HG02588 (cell line): ENCODE results near the gene DNAH9.
"Not testable (repeated sequence)": the region's sequence is repeated elsewhere in the genome, so short reads cannot be mapped to it uniquely, and the experiment has no call there.

ENCODE experiments used
- ATAC-seq: cut with Tn5 transposase; IDR thresholded peaks from one replicate; pipeline ENCODE4 v1.9.1; 2021; ENCODE audit warnings: mild to moderate bottlenecking, moderate library complexity; ENCODE audit not compliant: unreplicated experiment

DNAH9 gene

DNA sequence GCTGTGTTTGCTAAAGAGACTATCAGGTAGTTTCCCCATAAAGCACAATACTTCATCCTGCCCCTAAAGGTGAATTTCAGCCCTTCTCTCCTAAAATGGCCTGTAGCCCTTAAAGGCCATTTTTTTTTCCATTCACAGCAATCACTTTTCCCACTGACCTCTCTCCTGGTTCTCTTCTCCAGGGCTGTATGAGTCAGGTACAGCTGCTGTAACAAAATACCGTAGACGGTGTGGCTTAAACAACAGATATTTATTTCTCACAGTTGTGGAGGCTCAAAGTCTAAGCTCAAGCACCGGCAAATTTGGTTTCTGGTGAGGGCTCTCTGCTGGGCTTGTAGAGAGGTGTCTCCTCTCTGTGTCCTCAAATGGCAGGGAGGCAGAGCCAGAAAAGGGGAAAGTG is 354.3 kb downstream of the DNAH9 start:
- no peak for ATAC-seq

DNA sequence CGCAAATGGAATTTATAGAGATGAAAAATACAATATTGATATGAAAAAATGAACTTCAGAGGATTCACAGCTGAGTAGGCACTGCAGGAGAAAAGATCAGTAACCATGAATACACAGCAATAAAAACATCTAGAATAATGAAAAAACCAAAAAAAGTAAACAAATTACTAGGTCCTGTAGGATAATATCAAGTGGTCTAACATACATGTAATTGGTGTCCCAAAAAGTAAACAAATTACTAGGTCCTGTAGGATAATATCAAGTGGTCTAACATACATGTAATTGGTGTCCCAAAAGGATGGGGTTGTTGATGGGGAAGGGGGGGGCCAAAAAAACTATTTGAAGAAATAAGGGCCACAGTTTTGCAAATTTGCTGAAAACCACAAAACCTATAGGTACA is 355.7 kb downstream of the DNAH9 start:
- ATAC-seq, result no peak

DNA sequence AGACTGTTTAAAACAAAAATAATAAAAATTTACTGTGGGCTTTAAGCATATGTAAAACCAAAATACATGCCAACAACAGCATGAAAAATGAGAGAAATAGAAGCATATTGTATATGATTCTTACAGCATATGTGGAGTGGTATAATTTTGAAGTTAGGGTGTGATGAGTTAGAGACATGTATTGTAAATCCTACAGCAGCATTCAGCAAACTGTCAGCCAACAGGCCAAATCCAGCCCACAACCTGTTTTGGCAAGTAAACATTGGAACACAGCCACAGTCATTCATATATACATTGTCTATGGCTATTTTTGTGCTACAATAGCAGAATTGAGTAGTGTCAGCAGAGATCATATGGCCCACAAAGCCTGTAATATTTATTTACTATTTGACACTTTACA is 356.7 kb downstream of the DNAH9 start:
- ATAC-seq, result no peak

DNA sequence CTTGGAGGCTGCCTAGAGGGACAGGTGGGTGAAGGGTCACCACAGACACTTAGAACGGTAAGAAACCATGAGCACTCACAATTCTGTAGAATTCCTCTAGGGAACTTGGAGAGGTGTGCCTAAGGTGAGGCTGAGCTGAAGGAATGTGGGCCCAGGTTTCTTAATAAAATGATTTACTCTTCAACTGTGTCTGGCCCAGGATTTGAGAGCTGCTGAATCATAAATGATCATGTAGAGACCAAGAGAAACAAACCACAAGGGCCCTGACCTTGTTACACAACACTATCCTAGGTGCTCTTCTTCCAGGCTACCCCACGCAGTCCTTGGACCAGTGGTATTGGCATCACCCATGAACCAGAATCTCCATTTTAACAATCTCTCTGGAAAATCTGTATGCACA is 371.3 kb downstream of the DNAH9 start:
- ATAC-seq, result no peak

DNA sequence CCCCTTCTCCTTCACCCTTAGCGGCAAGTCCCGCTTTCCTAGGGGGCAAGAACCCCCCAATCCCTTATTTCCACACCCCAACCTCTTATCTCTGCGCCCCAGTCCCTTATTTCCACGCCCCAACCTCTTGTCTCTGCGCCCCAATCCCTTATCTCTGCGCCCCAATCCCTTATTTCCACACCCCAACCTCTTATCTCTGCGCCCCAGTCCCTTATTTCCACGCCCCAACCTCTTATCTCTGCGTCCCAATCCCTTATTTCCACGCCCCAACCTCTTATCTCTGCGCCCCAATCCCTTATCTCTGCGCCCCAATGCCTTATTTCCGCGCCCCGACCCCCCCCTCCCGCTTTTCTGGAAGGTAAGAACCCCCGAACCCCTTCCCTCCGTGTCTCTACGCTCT is 374.5 kb downstream of the DNAH9 start:
- ATAC-seq, result not testable (repeated sequence)

DNA sequence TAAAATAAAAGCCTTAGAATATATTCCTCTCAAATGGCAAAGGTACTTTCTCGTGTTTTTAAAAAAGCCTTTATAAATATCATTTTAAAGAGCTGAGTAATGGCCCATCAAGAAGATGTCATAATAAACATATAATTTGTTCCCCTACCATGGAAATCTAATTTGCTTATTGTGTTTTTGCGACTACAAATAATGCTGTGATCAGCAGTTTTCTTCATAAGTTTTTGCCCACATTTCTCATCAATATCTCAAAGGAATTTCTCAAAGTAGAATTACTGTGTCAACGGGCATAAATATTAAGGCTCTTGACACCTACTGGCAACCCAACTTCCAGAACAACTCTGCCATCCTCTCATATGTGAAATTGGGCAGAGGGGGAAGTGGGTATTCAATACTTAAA is 381.5 kb downstream of the DNAH9 start:
- ATAC-seq, result no peak

DNA sequence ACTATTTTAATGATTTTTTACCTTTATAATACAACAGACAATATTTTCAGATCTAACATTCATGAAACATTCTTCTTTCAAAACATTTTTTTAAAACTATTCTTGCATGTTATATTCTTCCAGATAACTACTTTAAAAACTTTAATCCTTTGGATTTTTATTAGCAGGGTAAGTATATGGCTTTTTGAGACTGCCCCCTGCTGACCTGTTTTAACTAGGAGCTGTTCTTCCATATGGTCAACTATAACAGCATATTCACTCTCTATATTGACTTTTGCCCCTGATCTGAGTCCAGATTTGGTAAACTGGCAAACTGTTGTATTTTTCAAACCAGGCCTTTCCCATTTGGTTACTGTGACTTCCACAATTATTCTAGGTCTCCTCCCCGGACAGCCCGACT is 382.5 kb downstream of the DNAH9 start:
- ATAC-seq, result no peak

DNA sequence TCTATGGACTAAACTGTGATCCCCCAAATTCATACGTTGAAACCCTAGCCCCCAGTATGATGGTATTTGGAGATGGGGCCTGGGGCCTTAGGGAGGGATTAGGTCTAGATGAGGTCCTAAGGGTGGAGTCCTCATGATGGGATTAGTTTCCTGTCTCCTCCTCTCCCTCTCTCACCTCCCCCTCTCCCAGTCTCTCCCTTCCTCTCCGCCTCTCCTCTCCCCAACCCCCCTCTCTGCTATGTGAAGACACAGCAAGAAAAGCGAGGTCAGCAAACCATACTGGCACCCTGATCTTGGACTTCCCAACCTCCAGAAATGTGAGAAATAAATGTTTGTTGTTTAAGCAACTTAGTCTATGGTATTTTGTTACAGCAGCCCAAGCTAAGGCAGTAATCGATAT is 383.6 kb downstream of the DNAH9 start:
- ATAC-seq, result no peak

DNA sequence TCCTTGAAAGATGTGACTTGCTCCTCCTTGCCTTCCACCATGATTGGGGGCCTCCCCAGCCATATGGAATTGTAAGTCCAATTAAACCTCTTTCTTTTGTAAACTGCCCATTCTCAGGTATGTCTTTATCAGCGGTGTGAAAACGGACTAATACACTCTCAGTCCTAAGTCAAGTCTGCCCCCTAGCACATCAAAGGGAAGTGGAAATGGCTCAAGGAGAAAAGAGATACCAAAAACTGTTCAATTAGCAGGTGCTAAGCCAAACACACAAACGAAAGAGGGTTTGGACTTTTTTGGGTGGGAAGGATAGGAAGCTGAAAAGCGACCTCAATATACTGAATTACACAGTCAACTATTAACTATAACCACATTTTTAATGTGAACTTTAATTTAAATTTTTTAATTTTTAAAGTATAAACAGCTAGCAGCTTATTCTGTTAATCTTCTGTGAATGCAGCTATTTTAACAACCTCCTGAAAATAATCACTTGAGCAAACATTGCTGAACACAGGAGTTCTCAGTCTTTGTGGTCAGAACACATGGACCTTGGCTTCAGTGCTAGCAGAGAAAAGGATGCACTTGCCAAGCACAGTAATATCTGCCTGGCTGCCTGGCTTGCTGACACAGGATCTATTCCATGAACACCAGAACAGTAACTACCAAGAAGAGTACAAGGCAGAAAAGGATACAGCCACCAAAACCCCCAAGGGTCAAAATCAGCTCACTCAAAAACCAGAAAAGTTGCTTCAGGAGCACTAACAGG is 388.1 kb downstream of the DNAH9 start:
- ATAC-seq, result no peak

DNA sequence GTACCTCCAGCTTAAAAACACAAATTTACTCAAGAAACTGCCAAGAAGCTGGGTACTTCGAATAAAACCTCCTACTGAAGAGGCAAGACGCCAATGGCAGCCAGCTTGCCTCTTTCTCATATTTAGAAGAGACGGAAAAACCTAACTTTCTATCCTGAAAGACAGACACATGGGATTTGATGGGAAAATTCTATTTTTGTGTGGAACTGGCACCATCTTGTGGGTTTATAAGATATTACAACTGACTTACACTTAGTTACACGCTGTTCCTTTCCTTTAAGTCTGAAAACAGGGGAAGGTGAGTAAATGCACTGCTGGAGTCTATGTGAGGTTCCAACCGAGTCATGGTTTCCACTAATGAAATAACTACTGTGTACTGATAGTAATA is 388.7 kb downstream of the DNAH9 start:
- no peak for ATAC-seq

DNA sequence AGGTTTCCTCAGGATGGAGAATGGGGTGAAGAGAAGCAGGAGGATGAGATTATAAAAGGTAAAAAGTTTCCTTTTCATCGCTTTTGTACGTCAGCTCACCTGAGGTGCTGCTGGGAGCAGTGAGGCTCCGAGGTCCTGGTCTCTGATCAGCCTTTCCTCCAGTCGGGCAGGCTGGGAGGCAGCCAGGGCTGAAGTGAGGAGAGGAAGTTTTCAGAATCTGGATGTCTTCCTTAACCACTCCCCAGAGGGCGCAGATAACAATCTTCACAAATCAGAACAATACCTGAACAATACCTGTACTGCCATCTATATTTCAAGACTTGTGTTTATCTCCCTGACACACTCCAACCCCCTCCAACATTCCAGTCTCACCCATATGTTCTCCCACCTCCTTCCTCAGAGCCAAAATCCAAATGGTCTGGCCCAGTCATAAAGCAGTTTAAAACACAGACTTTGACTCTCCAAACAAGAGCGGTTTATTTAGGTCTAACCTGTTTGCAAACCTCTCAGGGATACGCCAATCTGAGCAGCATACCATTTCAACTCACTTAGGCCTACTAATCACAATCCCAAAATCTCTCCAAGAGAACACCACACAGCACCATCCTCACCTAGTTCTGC is 392.2 kb downstream of the DNAH9 start:
- no peak for ATAC-seq

DNA sequence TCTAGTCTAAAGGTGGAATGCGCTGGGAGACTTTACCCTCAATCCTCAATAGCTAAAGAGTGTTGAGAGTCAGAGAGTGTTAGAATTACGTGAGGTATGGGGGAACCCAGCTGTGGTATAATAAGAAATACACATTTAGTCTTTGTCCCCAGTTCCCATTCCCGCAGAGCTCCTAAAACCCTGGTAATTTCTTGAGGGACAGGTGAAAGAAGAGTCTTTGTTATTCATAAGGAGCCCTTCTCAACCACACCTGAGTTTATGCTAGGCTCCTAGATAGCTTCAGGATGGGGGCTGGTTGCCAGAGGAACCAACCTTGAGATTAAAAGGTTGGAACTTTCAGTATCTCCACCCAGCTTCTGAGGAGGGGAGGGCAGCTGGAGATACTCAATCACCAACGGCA is 393.2 kb downstream of the DNAH9 start:
- no peak for ATAC-seq

DNA sequence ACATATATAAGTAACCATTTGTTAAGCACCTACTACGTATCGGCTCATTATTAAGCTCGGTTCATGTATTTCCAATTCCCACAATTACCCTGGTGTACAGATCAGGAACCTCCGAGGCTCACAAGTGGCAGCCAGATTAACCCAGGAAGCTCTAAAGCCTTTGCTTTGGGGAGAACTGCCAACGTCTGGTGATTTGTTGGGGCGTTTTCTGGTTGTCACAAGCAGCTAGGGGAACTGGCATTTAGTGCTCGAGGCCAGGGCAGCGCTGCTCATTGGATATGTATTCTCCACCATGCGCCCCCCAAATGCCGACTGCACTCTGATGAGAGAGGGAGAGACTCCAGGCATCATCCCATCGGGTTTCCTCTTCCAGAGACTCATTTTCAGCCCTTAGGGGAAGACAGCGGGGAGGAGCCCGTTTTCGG is 398.5 kb downstream of the DNAH9 start:
- peak; percentile 23 for ATAC-seq

DNA sequence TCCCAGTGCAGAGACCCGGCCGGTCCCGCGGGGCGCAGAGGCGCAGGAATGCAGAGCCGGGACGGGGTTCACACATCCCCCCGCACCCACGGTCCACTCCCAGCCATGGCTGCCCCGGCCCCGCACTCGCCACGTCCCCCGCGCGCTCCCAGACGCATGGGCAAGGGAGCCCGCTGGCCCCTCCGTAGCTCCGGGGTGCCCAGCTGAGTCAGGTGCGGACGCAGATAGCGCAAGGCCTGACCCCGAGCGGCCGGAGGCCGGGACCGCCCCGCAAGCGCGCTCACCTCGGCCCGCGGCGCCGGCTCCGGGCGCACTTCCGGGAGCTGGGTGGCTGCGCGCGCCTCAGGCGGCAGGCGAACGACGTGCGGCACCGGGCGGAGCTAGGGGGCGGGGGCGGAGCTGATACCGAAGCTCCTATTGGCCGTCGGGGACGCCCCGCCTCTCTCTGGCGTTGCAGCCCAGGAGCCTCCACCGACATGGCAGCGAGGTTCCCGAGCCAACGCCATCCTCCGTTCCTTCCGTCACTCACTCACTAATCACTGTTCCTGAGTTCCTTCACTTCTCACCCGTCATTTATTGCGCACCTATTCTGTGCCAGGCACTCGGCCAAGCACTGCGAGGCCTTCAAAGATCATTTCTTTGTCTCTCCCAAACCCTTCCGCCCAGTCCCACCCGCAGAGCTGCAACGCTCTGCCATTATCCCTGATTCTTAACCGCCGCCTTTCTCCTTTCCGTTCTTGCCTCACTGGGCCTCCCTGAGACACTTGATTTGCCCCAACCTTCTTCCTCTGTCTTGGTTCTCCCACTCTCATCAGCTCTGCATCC is 399.1 kb downstream of the DNAH9 start, which contains the start of gene ZNF18:
Gene ZNF18, minus strand, starts transcription at position 329 of the 825 bp plus-strand sequence. CDS start 4,646 bp downstream, outside the sequence.
- ATAC-seq, result peak; percentile 98

DNA sequence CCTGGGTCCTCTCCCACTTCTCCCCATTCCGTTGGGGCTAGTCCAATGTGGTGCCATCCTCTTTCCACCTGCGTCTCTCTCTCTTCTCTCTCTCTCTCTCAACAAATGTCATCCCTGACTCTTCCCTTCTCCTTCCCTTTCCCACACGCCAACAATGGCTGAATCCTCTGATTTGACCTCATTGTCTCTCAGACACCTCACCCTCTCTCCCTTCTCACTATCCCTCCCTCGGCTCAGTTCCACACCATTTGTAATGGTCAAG is 399.6 kb downstream of the DNAH9 start:
- no peak for ATAC-seq

DNA sequence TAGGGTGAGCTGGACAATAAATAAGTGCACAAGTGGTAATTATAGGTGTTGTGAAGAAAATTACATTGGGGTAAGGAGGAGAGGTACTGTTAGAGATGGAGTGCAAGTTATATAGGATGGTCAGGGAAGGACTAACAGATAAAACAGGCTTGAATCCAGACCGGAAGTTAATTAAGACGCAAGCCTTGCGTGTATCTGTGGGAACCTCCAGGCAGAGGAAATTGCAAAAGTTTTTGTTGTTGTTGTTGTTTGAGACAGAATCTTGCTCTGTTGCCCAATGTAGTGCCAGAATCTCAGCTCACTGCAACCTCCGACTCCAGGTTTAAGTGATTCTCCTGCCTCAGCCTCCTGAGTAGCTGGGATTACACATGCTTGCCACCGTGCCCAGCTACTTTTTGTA is 401.4 kb downstream of the DNAH9 start:
- no peak for ATAC-seq

DNA sequence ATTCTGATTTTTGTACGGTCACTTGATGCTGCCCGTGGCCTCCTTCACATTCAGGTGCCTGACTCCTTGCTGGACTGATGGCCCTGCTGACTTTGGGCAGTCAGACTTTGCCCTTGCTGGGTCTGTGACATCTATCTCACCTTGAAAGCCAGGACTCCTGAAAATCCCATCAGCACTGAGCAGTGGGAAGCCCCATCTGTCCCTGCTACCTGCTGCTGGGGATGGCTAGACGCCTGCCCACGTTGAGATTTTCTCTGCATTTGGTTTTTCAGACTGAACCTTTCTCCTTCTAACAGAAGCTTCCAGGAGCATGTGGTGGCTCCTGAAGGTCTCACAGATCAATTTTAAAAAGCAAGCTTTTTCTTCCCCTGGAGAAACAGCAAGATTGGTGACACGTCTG is 409.2 kb downstream of the DNAH9 start:
- no peak for ATAC-seq
